Colonic mucosa (tissue), 4 donors: ENCODE measurements around the gene AGAP1. TPM values are rescaled to one million over a fixed set of nuclear protein-coding genes. Genes with fewer than 3 reads are reported as not detected.

ENCODE experiments used
- DNase-seq: peaks from one replicate; pipeline ENCODE4 v3.0.0-alpha.2; 2020
- H3K27ac ChIP-seq: fragments of 200-600 bp; one replicate; pipeline ENCODE4 v1.8.0; 2021
- H3K27me3 ChIP-seq: fragments of 200-600 bp; one replicate; pipeline ENCODE4 v1.8.0; 2021
- H3K36me3 ChIP-seq: fragments of 200-600 bp; one replicate; pipeline ENCODE4 v1.8.0; 2021
- H3K4me1 ChIP-seq: fragments of 200-600 bp; one replicate; pipeline ENCODE4 v1.8.0; 2021; ENCODE audit warnings: mild to moderate bottlenecking
- H3K4me3 ChIP-seq: fragments of 200-600 bp; one replicate; pipeline ENCODE4 v1.8.0; 2021
- H3K9ac ChIP-seq, 2 donors: one replicate each; pipeline ENCODE4 v1.7.0; 2013; ENCODE audit warnings: control low read depth in 2 of 2, low read depth in 2 of 2, low read length in 2 of 2
- H3K9me3 ChIP-seq: fragments of 200-600 bp; one replicate; pipeline ENCODE4 v1.8.0; 2021
- CTCF ChIP-seq: fragments of 200-600 bp; IDR thresholded peaks from one replicate; pipeline ENCODE4 v1.8.0; 2022; ENCODE audit warnings: antibody characterized with exemption, mild to moderate bottlenecking
- intact Hi-C: fragments of 100-400 bp; cut with DNase I; formaldehyde crosslinking; loops from one replicate; pipeline ENCODE4 v1.14.1; 2022
- total RNA-seq, 2 donors: library from RNA; stranded (reverse); fragmentation: NEBNext Ultra II Directional in 1 of 2; extraction: Animal tissue kit (Norgen Biotek cat#: 25700) in 1 of 2; gene quantifications; one replicate each; pipeline ENCODE4 v1.2.1, GENCODE V29; 2021
- donor health status: healthy.
- donor health status: DM: no; HTN: no; CAD: no.
- donor health status: DM: no; HTN: no; CAD: no.

AGAP1 gene
- total RNA-seq, 2 donors from 2014 or later = 62.1 to 62.9 TPM

GRCh38 chr2:235754357-235755207 lies 260.7 kb downstream of the AGAP1 start:
- no peak for TF ChIP-seq CTCF
- H3K4me1 ChIP-seq = no peaks in the 10 kb centered on the region

GRCh38 chr2:235756491-235756890 lies 262.6 kb downstream of the AGAP1 start:
- Histone ChIP-seq H3K27me3 (no peaks in the 10 kb centered on the region), H3K4me1 (no peaks in the 10 kb centered on the region), H3K9ac (no peak overlapping the region), H3K4me3 (no peak overlapping the region), H3K9me3 (no peaks in the 10 kb centered on the region), H3K27ac (no peak overlapping the region), H3K36me3 (no peaks in the 10 kb centered on the region)
- no peak for DNase-seq
- TF ChIP-seq CTCF = no peak
- intact Hi-C loops = no loop called here

More at GRCh38 chr2:235754357-235755207, 260.7 kb downstream of the AGAP1 start:
- no peak for DNase-seq
- Histone ChIP-seq H3K36me3 (no peaks in the 10 kb centered on the region), H3K9me3 (no peaks in the 10 kb centered on the region), H3K27ac (no peak overlapping the region), H3K9ac (no peak overlapping the region), H3K4me3 (no peak overlapping the region), H3K27me3 (no peaks in the 10 kb centered on the region)
- intact Hi-C loops = no loop called here

GRCh38 chr2:235757212-235757611 lies 263.4 kb downstream of the AGAP1 start:
- Histone ChIP-seq H3K4me3 (no peak overlapping the region), H3K9me3 (no peaks in the 10 kb centered on the region), H3K36me3 (no peaks in the 10 kb centered on the region), H3K27ac (no peak overlapping the region), H3K4me1 (no peaks in the 10 kb centered on the region), H3K9ac (no peak overlapping the region), H3K27me3 (no peaks in the 10 kb centered on the region)
- intact Hi-C loops = no loop called here
- DNase-seq = peak; percentile 42
- no peak for TF ChIP-seq CTCF

GRCh38 chr2:235757640-235758039 lies 263.8 kb downstream of the AGAP1 start:
- Histone ChIP-seq H3K9ac (no peak overlapping the region), H3K27ac (no peak overlapping the region), H3K4me1 (no peaks in the 10 kb centered on the region), H3K27me3 (no peaks in the 10 kb centered on the region), H3K9me3 (no peaks in the 10 kb centered on the region), H3K36me3 (no peaks in the 10 kb centered on the region), H3K4me3 (no peak overlapping the region)
- no peak for TF ChIP-seq CTCF
- no peak for DNase-seq
- intact Hi-C loops = no loop called here

- intact Hi-C loops = no loop called here
- H3K9ac ChIP-seq = no peak overlapping the region
- no peaks in the 10 kb centered on the region for H3K9me3 ChIP-seq
- H3K27ac ChIP-seq = no peak overlapping the region
- H3K4me1 ChIP-seq = no peaks in the 10 kb centered on the region
- H3K36me3 ChIP-seq = no peaks in the 10 kb centered on the region
- TF ChIP-seq CTCF = no peak
- DNase-seq = no peak
- no peaks in the 10 kb centered on the region for H3K27me3 ChIP-seq
- H3K4me3 ChIP-seq = no peak overlapping the region
These were observed 269.2 kb downstream of the AGAP1 start for GRCh38 chr2:235762832-235763598.
